ENCODE results near the gene KXD1. TPM values are rescaled to one million over a fixed set of nuclear protein-coding genes. Genes with fewer than 3 reads are reported as not detected.

Gene KXD1
- total RNA-seq, 4 donors from 2014 or later = 72.4 to 107 (median 89.4) TPM

DNA sequence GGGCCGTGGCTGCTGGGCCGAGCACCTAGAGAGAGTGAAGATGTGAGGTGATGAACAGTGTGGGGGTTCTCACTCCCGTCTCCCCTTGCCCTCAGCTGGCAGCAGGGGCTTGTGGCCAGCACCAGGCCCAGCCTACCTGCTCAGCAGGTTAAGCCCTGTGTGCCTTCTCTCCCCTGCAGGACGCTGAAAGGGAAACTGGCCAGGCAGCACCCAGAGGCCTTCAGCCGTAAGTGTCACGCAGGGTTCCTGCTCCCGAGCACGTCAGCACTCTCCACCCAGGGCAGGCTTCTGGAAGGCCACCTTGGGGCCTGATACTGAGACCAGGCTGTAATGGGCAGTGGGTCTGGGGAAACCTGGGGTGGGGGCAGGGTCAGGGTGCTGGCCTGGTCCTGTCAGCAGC is 9.3 kb downstream of the KXD1 start:
- Histone ChIP-seq H3K27ac (no peak overlapping the region), H3K4me3 (no peak overlapping the region), H3K27me3 (no peaks in the 10 kb centered on the region), H3K9me3 (no peaks in the 10 kb centered on the region), H3K4me1 (peaks cover 5% of the 10 kb centered on the region), H3K36me3 (peaks cover 75% of the 10 kb centered on the region)
- no peak for TF ChIP-seq POLR2AphosphoS5 (IDR thresholded peaks at IDR 0.05)
- TF ChIP-seq, protein P1, sequence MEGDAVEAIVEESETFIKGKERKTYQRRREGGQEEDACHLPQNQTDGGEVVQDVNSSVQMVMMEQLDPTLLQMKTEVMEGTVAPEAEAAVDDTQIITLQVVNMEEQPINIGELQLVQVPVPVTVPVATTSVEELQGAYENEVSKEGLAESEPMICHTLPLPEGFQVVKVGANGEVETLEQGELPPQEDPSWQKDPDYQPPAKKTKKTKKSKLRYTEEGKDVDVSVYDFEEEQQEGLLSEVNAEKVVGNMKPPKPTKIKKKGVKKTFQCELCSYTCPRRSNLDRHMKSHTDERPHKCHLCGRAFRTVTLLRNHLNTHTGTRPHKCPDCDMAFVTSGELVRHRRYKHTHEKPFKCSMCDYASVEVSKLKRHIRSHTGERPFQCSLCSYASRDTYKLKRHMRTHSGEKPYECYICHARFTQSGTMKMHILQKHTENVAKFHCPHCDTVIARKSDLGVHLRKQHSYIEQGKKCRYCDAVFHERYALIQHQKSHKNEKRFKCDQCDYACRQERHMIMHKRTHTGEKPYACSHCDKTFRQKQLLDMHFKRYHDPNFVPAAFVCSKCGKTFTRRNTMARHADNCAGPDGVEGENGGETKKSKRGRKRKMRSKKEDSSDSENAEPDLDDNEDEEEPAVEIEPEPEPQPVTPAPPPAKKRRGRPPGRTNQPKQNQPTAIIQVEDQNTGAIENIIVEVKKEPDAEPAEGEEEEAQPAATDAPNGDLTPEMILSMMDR (IDR thresholded peaks at IDR 0.05) = no peak
- no peak for DNase-seq (ENCODE audit: low spot score in 2 of 2)
- 89% methylated on average over 4 of the region's 8 CpGs for WGBS

DNA sequence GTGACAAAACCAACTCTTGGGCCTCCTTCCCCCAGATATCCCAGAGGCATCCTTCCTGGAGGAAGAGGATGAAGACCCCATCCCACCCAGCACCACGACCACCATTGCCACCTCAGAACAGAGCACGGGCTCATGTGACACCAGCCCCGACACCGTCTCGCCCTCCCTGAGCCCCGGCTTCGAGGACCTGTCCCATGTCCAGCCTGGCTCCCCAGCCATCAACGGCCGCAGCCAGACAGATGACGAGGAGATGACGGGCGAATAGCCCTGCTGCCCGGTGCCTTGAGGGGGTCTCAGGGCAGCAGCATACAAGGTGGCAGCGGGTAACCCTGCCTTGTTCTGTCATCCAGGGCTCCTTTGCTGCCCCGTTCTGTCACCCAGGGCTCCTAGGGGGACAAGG is 10.7 kb downstream of the KXD1 start:
- no peak overlapping the region for H3K27ac ChIP-seq
- peaks cover 67% of the 10 kb centered on the region for H3K36me3 ChIP-seq
- no peaks in the 10 kb centered on the region for H3K9me3 ChIP-seq
- peaks cover 17% of the 10 kb centered on the region for H3K4me1 ChIP-seq
- DNase-seq (ENCODE audit: low spot score in 2 of 2) = no peak
- H3K27me3 ChIP-seq = no peaks in the 10 kb centered on the region
- no peak overlapping the region for H3K4me3 ChIP-seq
- TF ChIP-seq POLR2AphosphoS5 (IDR thresholded peaks at IDR 0.05) (no peak), POLR2A (IDR thresholded peaks at IDR 0.05) (no peak), EP300 (IDR thresholded peaks at IDR 0.05) (no peak)
- TF ChIP-seq, protein P1 (IDR thresholded peaks at IDR 0.05) = no peak
- WGBS = 94% methylated on average over 12 of the region's 15 CpGs

DNA sequence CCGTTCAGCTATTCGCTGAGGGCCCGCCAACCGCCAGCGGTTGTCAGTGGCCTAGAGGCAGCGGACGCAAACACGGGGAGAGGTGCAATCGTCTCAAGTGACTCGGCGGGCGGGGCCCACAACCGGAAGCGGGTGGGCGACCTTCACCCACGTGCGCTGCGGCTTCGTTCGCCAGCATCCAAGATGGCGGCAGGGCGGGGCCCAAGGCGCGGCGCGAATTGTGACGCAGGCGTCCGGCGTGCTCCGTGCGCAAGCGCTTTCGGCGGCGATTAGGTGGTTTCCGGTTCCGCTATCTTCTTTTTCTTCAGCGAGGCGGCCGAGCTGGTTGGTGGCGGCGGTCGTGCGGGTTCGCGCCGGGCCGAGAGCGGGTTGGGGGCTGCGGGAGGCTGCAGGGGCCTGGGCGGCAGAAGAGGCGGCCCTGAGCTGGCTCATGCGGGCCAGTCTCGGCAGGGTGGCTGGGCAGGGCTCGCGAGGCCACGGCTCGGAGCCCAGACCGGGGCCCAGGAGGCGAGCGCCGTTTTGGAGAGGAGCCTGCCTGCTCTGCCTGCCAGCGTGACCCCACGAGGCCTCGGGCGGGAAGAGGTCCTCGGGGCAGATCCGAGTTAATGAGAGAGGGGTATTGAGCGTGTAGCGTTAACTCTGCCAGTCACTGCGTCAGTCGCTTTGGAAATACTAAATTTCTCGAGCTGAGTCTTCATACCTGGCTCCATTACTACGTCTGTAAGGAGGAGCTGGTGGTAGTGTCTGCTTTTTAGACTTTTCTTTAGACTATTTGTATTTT is 14.1 kb downstream of the KXD1 start, which contains the start of gene UBA52:
UBA52 (plus strand) TSS at position 294 of the 781 bp plus-strand sequence. CDS start 1,444 bp downstream, outside the sequence.
- TF ChIP-seq, protein P1 (IDR thresholded peaks at IDR 0.05) = no peak
- TF ChIP-seq POLR2A (IDR thresholded peaks at IDR 0.05) (peak; percentile 42 to 86), POLR2AphosphoS5 (IDR thresholded peaks at IDR 0.05) (peak; percentile 70 to 99 (median 97))
- H3K4me1 ChIP-seq = peaks cover 19% of the 10 kb centered on the region
- WGBS = under 1% methylated on average over 36 of the region's 75 CpGs
- peaks cover 67% of the 10 kb centered on the region for H3K36me3 ChIP-seq
- peak within 1 kb of the TSS; percentile 84 for H3K4me3 ChIP-seq
- DNase-seq (ENCODE audit: low spot score in 2 of 2) = peak; percentile 98 to 99
- peak within 1 kb of the TSS; percentile 89 for H3K27ac ChIP-seq
- H3K9me3 ChIP-seq = no peaks in the 10 kb centered on the region
- H3K27me3 ChIP-seq = no peaks in the 10 kb centered on the region

DNA sequence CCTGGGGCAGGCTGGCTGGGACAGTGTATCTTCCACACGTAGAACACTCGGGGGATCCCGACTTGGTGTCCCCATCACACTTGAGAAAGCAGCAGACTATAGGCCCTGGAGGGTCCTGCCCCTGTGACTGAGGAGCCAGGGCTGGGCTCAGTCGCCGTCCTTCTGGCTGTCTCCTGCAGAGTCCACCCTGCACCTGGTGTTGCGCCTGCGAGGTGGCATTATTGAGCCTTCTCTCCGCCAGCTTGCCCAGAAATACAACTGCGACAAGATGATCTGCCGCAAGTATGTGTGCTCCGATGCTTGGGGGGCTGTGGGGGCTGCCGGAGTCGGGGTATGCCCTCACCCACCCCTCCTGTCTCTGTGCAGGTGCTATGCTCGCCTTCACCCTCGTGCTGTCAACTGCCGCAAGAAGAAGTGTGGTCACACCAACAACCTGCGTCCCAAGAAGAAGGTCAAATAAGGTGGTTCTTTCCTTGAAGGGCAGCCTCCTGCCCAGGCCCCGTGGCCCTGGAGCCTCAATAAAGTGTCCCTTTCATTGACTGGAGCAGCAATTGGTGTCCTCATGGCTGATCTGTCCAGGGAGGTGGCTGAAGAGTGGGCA is 17.1 kb downstream of the KXD1 start:
- H3K36me3 ChIP-seq = peaks cover 46% of the 10 kb centered on the region
- peaks cover 19% of the 10 kb centered on the region for H3K4me1 ChIP-seq
- H3K27me3 ChIP-seq = no peaks in the 10 kb centered on the region
- 93% methylated on average over 15 of the region's 18 CpGs for WGBS
- no peak overlapping the region for H3K27ac ChIP-seq
- DNase-seq (ENCODE audit: low spot score in 2 of 2) = no peak
- TF ChIP-seq, protein P1 (IDR thresholded peaks at IDR 0.05) = no peak
- TF ChIP-seq POLR2AphosphoS5 (IDR thresholded peaks at IDR 0.05) = no peak
- TF ChIP-seq EP300 (IDR thresholded peaks at IDR 0.05) = no peak
- no peak for TF ChIP-seq POLR2A (IDR thresholded peaks at IDR 0.05)
- H3K9me3 ChIP-seq = no peaks in the 10 kb centered on the region
- no peak overlapping the region for H3K4me3 ChIP-seq

DNA sequence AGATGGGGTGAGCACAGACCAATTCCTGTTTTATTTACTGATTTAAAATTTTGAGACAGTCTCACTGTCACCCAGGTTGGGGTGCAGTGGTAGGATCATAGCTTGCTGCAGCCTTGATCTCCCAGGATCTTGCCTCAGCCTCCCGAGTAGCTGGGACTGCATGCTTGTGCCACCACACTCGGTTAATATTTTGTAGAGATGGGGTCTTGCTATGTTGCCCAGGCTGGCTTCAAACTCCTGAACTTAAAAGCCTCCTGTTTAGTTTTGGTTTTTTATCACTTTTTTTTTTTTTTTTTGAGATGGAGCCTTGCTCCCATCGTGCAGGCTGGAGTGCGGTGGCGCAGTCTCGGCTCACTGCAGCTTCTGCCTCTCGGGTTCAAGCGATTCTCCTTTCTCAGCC is 18.7 kb downstream of the KXD1 start:
- H3K9me3 ChIP-seq = no peaks in the 10 kb centered on the region
- no peak overlapping the region for H3K4me3 ChIP-seq
- H3K36me3 ChIP-seq = peaks cover 45% of the 10 kb centered on the region
- H3K27ac ChIP-seq = no peak overlapping the region
- peaks cover 14% of the 10 kb centered on the region for H3K4me1 ChIP-seq
- no peak for DNase-seq (ENCODE audit: low spot score in 2 of 2)
- no peaks in the 10 kb centered on the region for H3K27me3 ChIP-seq
- 95% methylated on average over 7 of the region's 8 CpGs for WGBS
- TF ChIP-seq EP300 (IDR thresholded peaks at IDR 0.05) (no peak), POLR2AphosphoS5 (IDR thresholded peaks at IDR 0.05) (no peak), POLR2A (IDR thresholded peaks at IDR 0.05) (no peak)
- TF ChIP-seq, protein P1 (IDR thresholded peaks at IDR 0.05) = no peak
